Measurements from ENCODE around the gene ZNF525.
A peak's percentile ranks its signal among the peaks of the same experiment; 100 is the strongest.
"Not testable (repeated sequence)": the region's sequence is repeated elsewhere in the genome, so short reads cannot be mapped to it uniquely, and the experiment has no call there.

The ZNF525 gene

DNA sequence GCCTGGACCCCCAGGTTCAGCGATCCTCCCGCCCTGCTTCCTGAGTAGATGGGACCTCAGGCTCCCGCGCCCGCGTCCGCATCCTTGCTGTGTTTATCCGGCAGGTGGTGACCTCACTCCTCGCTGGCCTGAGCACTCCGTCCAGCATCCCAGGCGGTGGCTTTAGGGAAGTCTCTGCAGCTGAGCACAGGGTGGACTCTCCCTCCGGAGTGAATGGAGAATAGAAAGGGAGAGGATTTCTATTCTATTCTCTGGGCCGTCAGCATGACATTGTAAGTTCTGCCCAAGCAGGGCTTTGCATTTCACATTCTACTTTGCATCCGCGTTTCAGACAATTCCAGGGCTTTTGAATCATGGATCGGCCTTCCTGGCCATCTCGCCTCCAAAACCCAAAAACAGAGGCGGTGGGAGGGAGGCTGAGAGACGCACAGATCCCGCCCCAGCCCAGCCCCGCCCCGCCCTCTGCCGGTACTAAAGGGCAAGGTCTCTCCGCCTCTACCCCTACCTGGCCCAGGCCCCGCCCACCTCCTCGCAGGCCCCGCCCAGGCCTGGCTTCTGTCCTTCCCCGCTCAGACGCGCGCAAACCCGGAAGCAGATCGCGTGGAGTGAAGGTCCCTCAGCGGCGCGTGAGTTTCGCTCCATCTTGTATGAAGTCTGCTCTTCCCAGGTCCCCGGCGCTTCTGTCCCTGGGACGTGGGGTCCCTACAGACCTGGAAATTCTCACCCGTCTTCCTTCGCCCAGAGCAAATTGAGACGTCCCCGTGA is at the start of gene ZNF525:
ZNF525 (plus strand) TSS at position 572 of the 765 bp plus-strand sequence. CDS start 6,577 bp downstream, outside the sequence.
- DNase-seq (ENCODE audit: low read depth): peak; percentile 78

DNA sequence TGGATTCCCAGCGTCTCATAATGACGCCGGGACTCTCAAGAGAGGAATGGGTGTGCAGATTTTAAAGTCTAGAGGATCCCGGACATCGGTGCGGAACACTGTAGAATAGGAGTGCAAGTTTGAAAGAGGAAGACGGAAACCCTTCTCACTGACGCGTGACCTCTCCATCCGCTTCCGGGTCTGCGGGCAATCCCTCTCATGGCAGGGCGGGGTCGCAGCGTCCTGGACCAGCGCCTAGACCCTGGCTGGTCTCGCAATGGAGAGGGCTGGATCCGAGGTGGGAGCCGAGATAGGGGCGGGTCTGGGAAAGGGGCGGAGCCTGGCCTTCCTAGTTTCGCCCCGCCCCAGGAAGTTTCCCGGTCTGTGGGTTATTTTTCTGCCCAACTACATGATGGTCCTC is 36.5 kb upstream of the ZNF525 start:
- DNase-seq (ENCODE audit: low read depth): peak; percentile 3

- no peak for DNase-seq (ENCODE audit: low read depth)
These were observed 33.0 kb upstream of the ZNF525 start for GRCh38 chr19:53332484-53332883.

DNA sequence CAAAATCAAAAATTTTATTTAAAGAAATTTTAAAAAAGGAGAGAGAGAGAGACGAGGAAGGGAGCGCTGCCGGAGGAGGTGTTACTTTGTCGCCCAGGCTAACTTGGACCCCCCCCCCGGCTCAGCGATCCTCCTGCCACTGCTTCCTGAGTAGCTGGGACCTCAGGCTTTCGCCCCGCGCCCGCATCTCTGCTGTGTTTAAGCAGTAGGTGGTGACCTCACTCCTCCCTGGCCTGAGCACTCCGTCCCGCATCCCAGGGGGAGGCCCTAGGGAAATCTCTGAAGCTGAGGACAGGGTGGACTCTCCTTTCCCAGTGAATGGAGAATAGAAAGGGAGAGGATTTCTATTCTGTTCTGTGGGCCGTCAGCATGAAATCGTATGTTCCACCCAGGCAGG is 32.4 kb upstream of the ZNF525 start:
- DNase-seq (ENCODE audit: low read depth): no peak

GRCh38 chr19:53333463-53334449 is 31.7 kb upstream of the ZNF525 start, which contains the start of gene ZNF845:
ZNF845 (plus strand) TSS chr19:53333749; CDS start chr19:53341308, 7,559 bp downstream.
- DNase-seq (ENCODE audit: low read depth): peak; percentile 95

- not testable (repeated sequence) for DNase-seq (ENCODE audit: low read depth)
These were observed 21.1 kb upstream of the ZNF525 start for GRCh38 chr19:53344403-53344802.

DNA sequence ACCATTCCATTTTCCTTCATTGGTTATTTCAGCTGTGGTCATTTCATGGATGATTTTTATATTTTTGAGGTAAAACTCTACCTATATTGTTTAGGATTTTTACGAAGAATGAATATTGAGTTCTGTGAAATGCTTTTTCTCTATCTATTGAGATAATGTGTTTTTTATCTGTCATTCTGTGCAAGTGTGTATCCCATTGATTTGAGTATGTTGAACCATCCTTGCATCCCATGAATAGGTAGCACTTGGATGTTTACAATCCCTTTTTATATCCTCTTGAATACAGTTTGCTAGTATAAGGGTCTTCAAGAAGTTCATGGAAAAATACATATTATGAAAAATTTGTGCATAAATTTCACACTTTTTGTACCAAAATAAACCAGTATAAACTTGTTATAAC is 9.8 kb upstream of the ZNF525 start:
- DNase-seq (ENCODE audit: low read depth): no peak

GRCh38 chr19:53357821-53358581 is 7.5 kb upstream of the ZNF525 start:
- DNase-seq (ENCODE audit: low read depth): no peak

- DNase-seq (ENCODE audit: low read depth): not testable (repeated sequence)
These were observed 5.4 kb upstream of the ZNF525 start for GRCh38 chr19:53360056-53360455.

- DNase-seq (ENCODE audit: low read depth): peak; percentile 55
These were observed 491 bp downstream of the ZNF525 start for GRCh38 chr19:53365899-53366493.

GRCh38 chr19:53372196-53372595 is 6.7 kb downstream of the ZNF525 start:
- no peak for DNase-seq (ENCODE audit: low read depth)

GRCh38 chr19:53374288-53374687 is 8.8 kb downstream of the ZNF525 start:
- DNase-seq (ENCODE audit: low read depth): no peak

DNA sequence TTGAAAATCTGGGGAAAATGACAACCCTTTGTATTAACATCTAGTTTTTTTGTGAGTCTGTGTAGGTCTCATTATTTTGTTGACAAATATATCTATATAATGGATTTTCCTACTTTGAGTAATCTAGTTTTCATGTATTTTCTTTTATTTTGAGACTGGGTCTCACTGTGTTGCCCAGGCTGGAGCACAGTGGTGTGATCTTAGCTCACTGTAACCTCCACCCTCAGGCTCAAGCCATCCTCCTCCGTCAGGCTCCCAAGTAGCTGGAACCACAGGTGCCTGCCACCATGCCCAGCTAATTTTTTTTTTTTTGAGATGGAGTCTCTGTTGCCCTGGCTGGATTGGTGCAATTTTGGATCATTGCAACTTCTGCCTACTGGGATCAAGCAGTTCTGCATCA is 9.2 kb downstream of the ZNF525 start:
- no peak for DNase-seq (ENCODE audit: low read depth)

GRCh38 chr19:53381376-53381775 is 15.9 kb downstream of the ZNF525 start:
- no peak for DNase-seq (ENCODE audit: low read depth)

DNA sequence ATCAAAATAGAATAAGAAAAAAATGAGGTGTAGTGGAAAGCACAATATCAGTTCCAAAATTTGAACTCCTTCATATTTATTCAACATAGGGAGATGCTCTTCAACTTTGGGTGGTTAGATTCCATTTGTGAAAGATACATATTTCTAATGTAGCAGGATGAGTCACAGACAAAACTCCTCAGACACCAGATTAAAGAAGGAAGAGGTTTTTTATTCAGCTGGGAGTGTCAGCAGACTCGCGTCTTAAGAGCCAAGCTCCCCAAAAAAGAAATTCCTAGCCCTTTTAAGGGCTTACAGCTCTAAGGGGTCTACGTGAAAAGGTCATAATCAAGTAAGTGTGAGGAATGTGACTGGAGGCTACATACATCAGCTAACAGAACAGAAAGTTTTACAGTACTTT is 22.7 kb downstream of the ZNF525 start:
- DNase-seq (ENCODE audit: low read depth): no peak

- no peak for DNase-seq (ENCODE audit: low read depth)
These were observed 23.4 kb downstream of the ZNF525 start for GRCh38 chr19:53388904-53389303.

DNA sequence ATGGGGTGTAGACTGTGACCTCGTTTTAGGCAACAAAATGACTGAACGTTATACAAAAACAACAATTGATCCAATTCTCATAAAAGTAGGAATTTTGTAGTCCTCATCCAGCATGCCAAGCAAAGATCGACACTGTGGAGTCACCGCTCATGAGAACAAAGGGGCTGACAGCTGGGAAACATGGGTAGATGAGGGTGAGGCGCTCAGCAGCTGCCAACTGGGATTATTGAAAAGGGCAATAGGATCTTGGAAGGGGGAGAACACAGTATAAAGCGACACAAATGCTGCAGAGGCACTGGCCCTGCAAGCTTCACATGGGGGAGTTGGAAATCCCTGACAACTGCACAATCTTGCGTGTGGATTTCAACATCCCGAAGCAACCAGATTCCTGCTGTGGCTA is 24.1 kb downstream of the ZNF525 start:
- no peak for DNase-seq (ENCODE audit: low read depth)

DNA sequence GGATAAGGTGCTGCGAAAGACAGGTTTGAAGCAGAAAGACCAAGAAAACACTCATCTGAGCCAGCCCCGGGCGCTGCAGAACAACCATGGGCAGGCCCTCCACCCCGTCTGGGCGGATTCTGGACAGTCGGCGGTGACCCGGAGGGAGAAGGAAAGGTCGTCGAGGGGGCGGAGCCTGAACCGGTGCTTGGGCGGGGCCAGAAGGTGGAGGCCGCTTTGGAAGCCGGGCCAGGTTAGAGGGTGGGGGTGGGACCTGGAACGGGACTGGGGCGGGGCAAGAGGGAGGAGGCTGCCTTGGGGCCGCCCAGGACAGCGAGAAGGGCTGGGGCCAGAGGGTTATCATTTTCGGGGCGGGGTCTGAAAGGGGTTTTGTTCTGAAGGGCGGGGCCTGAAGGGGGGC is 24.5 kb downstream of the ZNF525 start:
- no peak for DNase-seq (ENCODE audit: low read depth)

DNA sequence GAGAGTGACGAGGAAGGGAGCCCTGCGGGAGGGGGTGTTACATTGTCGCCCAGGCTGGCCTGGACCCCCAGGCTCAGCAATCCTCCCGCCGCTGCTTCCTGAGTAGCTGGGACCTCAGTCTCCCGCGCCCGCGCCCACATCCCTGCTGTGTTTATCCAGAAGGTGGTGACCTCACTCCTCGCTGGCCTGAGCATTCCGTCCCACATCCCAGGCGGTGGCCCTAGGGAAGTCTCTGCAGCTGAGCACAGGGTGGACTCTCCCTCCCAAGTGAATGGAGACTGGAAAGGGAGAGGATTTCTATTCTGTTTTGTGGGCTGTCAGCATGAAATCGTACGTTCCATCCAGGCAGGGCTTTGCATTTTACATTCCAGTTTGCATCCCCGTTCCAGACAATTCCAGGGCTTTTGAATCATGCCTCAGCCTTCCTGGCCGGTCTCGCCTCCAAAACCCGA is 29.0 kb downstream of the ZNF525 start:
- peak; percentile 79 for DNase-seq (ENCODE audit: low read depth)

DNA sequence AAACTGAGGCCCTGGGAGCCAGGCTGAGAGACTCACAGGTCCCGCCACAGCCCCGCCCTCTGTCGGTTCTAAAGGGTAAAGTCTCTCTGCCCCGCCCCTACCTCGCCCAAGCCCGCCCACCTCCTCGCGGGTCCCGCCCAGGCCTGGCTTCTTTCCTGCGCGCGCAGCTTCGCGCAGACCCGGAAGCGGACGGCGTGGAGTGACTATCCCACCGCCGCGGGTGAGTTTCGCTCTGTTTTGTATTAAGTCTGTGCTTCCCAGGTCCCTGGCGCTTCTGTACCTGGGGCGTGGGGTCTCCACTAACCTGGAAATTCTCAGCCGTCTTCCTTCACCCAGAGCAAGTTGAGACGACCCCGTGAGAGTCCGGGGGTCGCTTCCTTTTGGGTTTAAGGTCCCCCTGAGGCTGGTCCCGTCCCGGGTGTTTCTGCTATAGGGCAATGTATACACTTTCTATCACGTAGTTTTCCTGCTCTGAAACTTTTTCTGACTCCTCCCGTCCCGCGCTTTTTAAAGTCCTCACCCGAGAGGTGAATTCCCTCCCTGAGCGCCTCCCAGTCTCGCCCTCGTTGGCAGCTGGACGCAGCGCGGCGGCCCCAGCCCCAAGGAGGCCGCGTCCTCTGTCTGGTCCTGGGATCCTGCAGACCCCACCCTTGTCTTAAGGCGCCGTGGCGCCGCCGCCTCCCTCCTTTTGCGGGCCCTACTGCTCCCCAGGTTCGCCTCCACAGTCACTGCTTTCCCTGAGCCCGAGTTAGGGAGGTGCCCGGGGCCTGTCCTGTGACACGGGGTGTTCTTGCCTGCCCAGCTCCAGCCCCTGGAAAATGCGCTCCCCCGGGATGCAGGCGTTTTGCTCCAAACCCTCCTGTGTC is 29.7 kb downstream of the ZNF525 start, which contains the start of gene ZNF765:
ZNF765 (plus strand) TSS at position 176 of the 866 bp plus-strand sequence. CDS start 2,867 bp downstream, outside the sequence.
- DNase-seq (ENCODE audit: low read depth): peak; percentile 92
